Measurements from ENCODE around the gene VAC14.

GRCh38 chr16:70789595-70790447 is 11.1 kb downstream of the VAC14 start:
- TF ChIP-seq KLF9 (tag by site-specific recombination; IDR thresholded peaks at IDR 0.05; ENCODE audit: low read depth) (no peak), ZNF423 (tag by site-specific recombination; IDR thresholded peaks at IDR 0.05) (no peak), ZNF521 (tag by site-specific recombination; IDR thresholded peaks at IDR 0.05) (no peak), CTCF (tag by site-specific recombination; IDR thresholded peaks at IDR 0.05) (no peak), ZNF48 (tag by site-specific recombination; IDR thresholded peaks at IDR 0.05) (no peak), ZNF580 (tag by site-specific recombination; IDR thresholded peaks at IDR 0.05) (no peak), YY1 (tag by site-specific recombination; IDR thresholded peaks at IDR 0.05) (no peak), REST (tag by site-specific recombination; IDR thresholded peaks at IDR 0.05) (no peak), ZEB2 (tag by site-specific recombination; IDR thresholded peaks at IDR 0.05) (no peak), ZNF324 (tag by site-specific recombination; IDR thresholded peaks at IDR 0.05) (no peak), BCL11A (tag by site-specific recombination; IDR thresholded peaks at IDR 0.05; ENCODE audit: low read depth) (no peak), ZNF76 (tag by site-specific recombination; IDR thresholded peaks at IDR 0.05; ENCODE audit: borderline replicate concordance, low read depth) (no peak)

All from HEK293 (cell line).